WTC11 (cell line): ENCODE results near the gene KCNK3. TPM values are rescaled to one million over a fixed set of nuclear protein-coding genes. Genes with fewer than 3 reads are reported as not detected.

ENCODE experiments used
- ATAC-seq: fragments of 200-7000 bp; cut with Tn5 transposase; 2 replicates; pipeline ENCODE4 v1.10.0; 2021; ENCODE audit warnings: mild to moderate bottlenecking, moderate library complexity
- CTCF ChIA-PET: fragments of 300-600 bp; sonication (Branson Sonifier 250); formaldehyde crosslinking; loops from one replicate; lab custom pipeline; 2021; ENCODE audit warnings: antibody characterized with exemption; lab: Charles Lee
- POLR2A ChIA-PET: fragments of 350-600 bp; sonication (Branson Sonifier 250); formaldehyde crosslinking; loops from one replicate; lab custom pipeline; 2021; ENCODE audit warnings: antibody characterized with exemption; lab: Charles Lee
- DNase-seq: peaks from one replicate; pipeline ENCODE4 v3.0.0; 2021; ENCODE audit warnings: low spot score
- H3K27ac Mint-ChIP-seq: 2 replicates; pipeline ENCODE4 v1.8.0; 2021; ENCODE audit warnings: mixed read lengths
- H3K27me3 Mint-ChIP-seq: 2 replicates; pipeline ENCODE4 v1.8.0; 2021; ENCODE audit warnings: low read depth, mild to moderate bottlenecking, moderate library complexity, mixed read lengths
- H3K36me3 Mint-ChIP-seq: 2 replicates; pipeline ENCODE4 v1.8.0; 2021; ENCODE audit warnings: mixed read lengths
- H3K4me1 Mint-ChIP-seq: 2 replicates; pipeline ENCODE4 v1.8.0; 2022; ENCODE audit warnings: mixed read lengths
- H3K4me3 Mint-ChIP-seq: 2 replicates; pipeline ENCODE4 v1.8.0; 2021; ENCODE audit warnings: mild to moderate bottlenecking, moderate library complexity, mixed read lengths
- H3K9me3 Mint-ChIP-seq: 2 replicates; pipeline ENCODE4 v1.8.0; 2021; ENCODE audit warnings: mixed read lengths
- CBFB ChIP-seq: sonication (generic); formaldehyde crosslinking; IDR thresholded peaks from 2 replicates; pipeline ENCODE4 v1.8.1; 2022; ENCODE audit warnings: mild to moderate bottlenecking, low read depth, missing genetic modification reagents
- GABPB1 ChIP-seq: sonication (generic); formaldehyde crosslinking; IDR thresholded peaks from 2 replicates; pipeline ENCODE4 v1.8.1; 2023; ENCODE audit warnings: mild to moderate bottlenecking, missing genetic modification reagents
- GRHL2 ChIP-seq: fragments of 250-450 bp; sonication (Bioruptor Pico); IDR thresholded peaks from 2 replicates; pipeline ENCODE4 v1.8.0; 2022; ENCODE audit warnings: mild to moderate bottlenecking, moderate library complexity; ENCODE audit not compliant: insufficient replicate concordance, severe bottlenecking
- HMGA2 ChIP-seq: fragments of 250-450 bp; sonication (Bioruptor Pico); IDR thresholded peaks from 2 replicates; pipeline ENCODE4 v1.4.0; 2021; ENCODE audit warnings: mild to moderate bottlenecking, moderate library complexity
- IRF2 ChIP-seq: sonication (generic); formaldehyde crosslinking; IDR thresholded peaks from 2 replicates; pipeline ENCODE4 v1.8.0; 2022; ENCODE audit warnings: low read depth, missing genetic modification reagents, borderline replicate concordance
- JUN ChIP-seq: sonication (generic); formaldehyde crosslinking; IDR thresholded peaks from 2 replicates; pipeline ENCODE4 v1.8.0; 2023; ENCODE audit warnings: mild to moderate bottlenecking, missing genetic modification reagents
- KAT7 ChIP-seq: sonication (generic); formaldehyde crosslinking; IDR thresholded peaks from 2 replicates; pipeline ENCODE4 v1.8.1; 2023; ENCODE audit warnings: missing genetic modification reagents, mild to moderate bottlenecking, borderline replicate concordance
- OVOL2 ChIP-seq: fragments of 250-450 bp; sonication (Bioruptor Pico); IDR thresholded peaks from 2 replicates; pipeline ENCODE4 v1.9.0; 2021; ENCODE audit warnings: mild to moderate bottlenecking, borderline replicate concordance
- SOX15 ChIP-seq: fragments of 250-450 bp; sonication (Bioruptor Pico); IDR thresholded peaks from 2 replicates; pipeline ENCODE4 v1.9.0; 2021; ENCODE audit warnings: mild to moderate bottlenecking
- TCF7 ChIP-seq: sonication (generic); formaldehyde crosslinking; IDR thresholded peaks from 2 replicates; pipeline ENCODE4 v1.8.0; 2022; ENCODE audit warnings: mild to moderate bottlenecking, low read depth, missing genetic modification reagents, moderate library complexity
- TP53 ChIP-seq: sonication (generic); formaldehyde crosslinking; IDR thresholded peaks from 2 replicates; pipeline ENCODE4 v1.8.1; 2023; ENCODE audit warnings: mild to moderate bottlenecking, missing genetic modification reagents
- ZNF138 ChIP-seq: sonication (generic); formaldehyde crosslinking; conservative IDR thresholded peaks from 2 replicates; pipeline ENCODE4 v1.8.1; 2022; ENCODE audit warnings: mild to moderate bottlenecking, moderate library complexity, missing genetic modification reagents
- ZNF416 ChIP-seq: fragments of 250-450 bp; sonication (Bioruptor Pico); IDR thresholded peaks from 2 replicates; pipeline ENCODE4 v1.9.0; 2021; ENCODE audit warnings: mild to moderate bottlenecking, inconsistent platforms
- ZNF423 ChIP-seq: fragments of 250-450 bp; sonication (Bioruptor Pico); IDR thresholded peaks from 2 replicates; pipeline ENCODE4 v2.1.2; 2022; ENCODE audit warnings: mild to moderate bottlenecking, moderate library complexity
- total RNA-seq: library from RNA; stranded (reverse); gene quantifications from 3 replicates; pipeline ENCODE4 v1.2.3, GENCODE V29; 2021
- TF ChIP-seq, protein P1 (sequence below): fragments of 250-450 bp; sonication (Bioruptor Pico); conservative IDR thresholded peaks from 2 replicates; pipeline ENCODE4 v1.9.0; 2021; ENCODE audit warnings: mild to moderate bottlenecking
- TF ChIP-seq, protein P2 (sequence below): sonication (generic); formaldehyde crosslinking; IDR thresholded peaks from 2 replicates; pipeline ENCODE4 v1.8.1; 2023; ENCODE audit warnings: mild to moderate bottlenecking, missing genetic modification reagents, moderate library complexity
- TF ChIP-seq, protein P3 (sequence below): sonication (generic); formaldehyde crosslinking; IDR thresholded peaks from 2 replicates; pipeline ENCODE4 v1.8.1; 2023; ENCODE audit warnings: mild to moderate bottlenecking, moderate library complexity, missing genetic modification reagents
- TF ChIP-seq, protein P4 (sequence below): sonication (generic); formaldehyde crosslinking; IDR thresholded peaks from 2 replicates; pipeline ENCODE4 v1.8.0; 2022; ENCODE audit warnings: mild to moderate bottlenecking, missing genetic modification reagents
- TF ChIP-seq, protein P5 (sequence below): fragments of 250-450 bp; sonication (Bioruptor Pico); IDR thresholded peaks from 2 replicates; pipeline ENCODE4 v1.9.0; 2021; ENCODE audit warnings: mild to moderate bottlenecking
- TF ChIP-seq, protein P6 (sequence below): sonication (generic); formaldehyde crosslinking; IDR thresholded peaks from 2 replicates; pipeline ENCODE4 v1.8.1; 2022; ENCODE audit warnings: missing genetic modification reagents, borderline replicate concordance
- TF ChIP-seq, protein P7 (sequence below): fragments of 250-450 bp; sonication (Bioruptor Pico); IDR thresholded peaks from 2 replicates; pipeline ENCODE4 v1.9.0; 2021; ENCODE audit warnings: mild to moderate bottlenecking

The KCNK3 gene
- total RNA-seq, 1 experiment from 2014 or later = 0.22 TPM

DNA sequence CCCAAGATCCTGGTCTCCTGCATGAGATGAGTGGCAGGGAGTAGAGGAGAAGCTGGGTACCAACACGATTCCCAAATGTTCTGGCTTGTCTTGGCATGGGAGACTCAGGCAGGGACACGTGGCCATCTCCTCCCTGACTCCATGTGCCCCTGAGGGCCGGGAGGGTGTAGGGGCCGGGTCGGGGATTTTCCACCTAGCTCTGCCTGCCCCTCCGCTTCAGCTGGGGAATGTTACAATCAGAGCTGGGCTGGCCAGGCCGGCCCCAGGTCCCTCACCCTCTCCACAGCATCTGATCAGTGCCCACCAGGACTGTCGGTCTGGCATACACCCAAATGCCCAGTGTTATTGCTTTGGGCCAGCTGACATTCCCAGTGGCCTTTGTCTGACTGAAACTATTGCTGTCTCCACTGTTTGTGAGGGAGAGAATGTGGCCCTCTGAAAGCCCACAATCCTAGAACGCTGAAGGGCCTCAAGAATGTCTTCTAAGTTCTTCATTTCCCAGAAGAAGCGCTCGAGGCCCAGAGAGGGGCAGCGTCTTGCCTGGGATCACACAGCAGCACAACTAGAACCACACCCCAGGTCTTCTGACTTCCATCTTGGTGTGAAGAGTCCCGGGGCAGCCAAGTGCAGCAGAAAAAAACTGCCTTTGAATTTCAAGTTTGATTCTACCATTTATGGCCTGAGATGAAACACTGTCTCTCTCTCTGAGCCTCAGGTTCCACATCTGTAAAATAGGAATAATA, 23.2 kb downstream of the KCNK3 start (continued):
- TF ChIP-seq, protein P1, sequence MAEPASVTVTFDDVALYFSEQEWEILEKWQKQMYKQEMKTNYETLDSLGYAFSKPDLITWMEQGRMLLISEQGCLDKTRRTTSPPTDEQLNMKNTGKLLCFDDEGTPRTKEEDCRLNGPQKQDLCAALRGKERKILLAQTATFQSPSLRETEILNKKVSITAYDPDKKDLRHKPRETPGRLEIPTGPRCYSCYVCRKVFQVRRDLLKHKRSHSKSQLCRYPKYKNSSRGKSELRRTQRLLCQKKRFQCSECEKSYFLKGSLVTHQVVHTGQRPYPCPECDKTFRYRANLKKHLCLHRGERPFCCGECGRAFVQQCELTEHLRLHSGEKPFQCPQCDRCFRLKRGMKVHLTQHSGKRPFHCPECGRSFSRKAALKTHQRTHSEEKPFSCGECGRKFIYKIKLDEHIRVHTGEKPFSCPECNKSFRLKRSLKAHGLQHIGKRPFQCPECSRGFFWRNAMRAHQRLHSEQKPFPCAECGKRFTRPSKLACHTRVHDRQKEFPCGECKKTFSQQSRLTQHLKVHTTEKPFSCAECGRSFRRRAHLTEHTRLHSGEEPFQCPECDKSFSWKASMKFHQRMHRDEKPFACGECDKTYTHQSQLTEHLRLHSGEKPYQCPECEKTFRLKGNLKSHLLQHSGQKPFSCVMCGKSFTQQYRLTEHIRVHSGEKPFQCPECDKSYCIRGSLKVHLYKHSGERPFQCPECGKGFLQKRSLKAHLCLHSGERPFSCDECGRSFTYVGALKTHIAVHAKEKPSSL = no peak
- no peak for TF ChIP-seq KAT7 (CRISPR knock-in tag)
- TF ChIP-seq, all 79 proteins: peak for 0

DNA sequence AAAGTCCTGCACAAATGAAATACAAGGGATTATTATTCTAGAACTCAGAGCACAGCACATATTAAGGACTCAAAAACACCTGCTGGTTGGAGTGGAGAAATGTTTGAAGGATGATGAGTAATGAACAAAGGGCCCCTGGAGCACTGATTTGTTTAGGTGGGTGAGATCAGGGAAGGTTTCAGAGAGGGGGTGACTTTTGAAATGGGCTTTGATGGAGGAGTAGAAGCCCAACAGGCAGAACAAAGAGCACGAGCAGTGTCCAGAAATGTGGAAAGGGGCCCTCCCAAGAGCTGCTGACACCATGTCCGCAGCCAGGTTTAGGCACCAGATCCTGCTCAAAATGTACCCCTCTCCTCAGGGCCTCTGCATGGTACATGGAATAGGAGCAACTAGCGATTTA, 23.8 kb downstream of the KCNK3 start:
- H3K27me3 Mint-ChIP-seq = no peaks in the 10 kb centered on the region; the same call in 1 of the 2 replicates
- H3K4me1 Mint-ChIP-seq = peaks cover 7% of the 10 kb centered on the region
- no peaks in the 10 kb centered on the region for H3K36me3 Mint-ChIP-seq
- H3K9me3 Mint-ChIP-seq = no peaks in the 10 kb centered on the region
- DNase-seq (no peak), ATAC-seq (no peak)
- POLR2A ChIA-PET = no interaction called here
- TF ChIP-seq ZNF138 (CRISPR knock-in tag) = no peak
- TF ChIP-seq, protein P2, sequence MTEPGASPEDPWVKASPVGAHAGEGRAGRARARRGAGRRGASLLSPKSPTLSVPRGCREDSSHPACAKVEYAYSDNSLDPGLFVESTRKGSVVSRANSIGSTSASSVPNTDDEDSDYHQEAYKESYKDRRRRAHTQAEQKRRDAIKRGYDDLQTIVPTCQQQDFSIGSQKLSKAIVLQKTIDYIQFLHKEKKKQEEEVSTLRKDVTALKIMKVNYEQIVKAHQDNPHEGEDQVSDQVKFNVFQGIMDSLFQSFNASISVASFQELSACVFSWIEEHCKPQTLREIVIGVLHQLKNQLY = no peak
- TF ChIP-seq GABPB1 (CRISPR knock-in tag) = no peak
- TF ChIP-seq ZNF416 (CRISPR knock-in tag) = no peak
- TF ChIP-seq, protein P3, sequence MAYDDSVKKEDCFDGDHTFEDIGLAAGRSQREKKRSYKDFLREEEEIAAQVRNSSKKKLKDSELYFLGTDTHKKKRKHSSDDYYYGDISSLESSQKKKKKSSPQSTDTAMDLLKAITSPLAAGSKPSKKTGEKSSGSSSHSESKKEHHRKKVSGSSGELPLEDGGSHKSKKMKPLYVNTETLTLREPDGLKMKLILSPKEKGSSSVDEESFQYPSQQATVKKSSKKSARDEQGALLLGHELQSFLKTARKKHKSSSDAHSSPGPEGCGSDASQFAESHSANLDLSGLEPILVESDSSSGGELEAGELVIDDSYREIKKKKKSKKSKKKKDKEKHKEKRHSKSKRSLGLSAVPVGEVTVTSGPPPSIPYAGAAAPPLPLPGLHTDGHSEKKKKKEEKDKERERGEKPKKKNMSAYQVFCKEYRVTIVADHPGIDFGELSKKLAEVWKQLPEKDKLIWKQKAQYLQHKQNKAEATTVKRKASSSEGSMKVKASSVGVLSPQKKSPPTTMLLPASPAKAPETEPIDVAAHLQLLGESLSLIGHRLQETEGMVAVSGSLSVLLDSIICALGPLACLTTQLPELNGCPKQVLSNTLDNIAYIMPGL (CRISPR knock-in tag) = no peak
- TF ChIP-seq TP53 (CRISPR knock-in tag) = no peak
- TF ChIP-seq, protein P4, sequence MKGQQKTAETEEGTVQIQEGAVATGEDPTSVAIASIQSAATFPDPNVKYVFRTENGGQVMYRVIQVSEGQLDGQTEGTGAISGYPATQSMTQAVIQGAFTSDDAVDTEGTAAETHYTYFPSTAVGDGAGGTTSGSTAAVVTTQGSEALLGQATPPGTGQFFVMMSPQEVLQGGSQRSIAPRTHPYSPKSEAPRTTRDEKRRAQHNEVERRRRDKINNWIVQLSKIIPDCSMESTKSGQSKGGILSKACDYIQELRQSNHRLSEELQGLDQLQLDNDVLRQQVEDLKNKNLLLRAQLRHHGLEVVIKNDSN (CRISPR knock-in tag) = no peak
- H3K4me3 Mint-ChIP-seq = no peak overlapping the region
- no peak overlapping the region for H3K27ac Mint-ChIP-seq
- CTCF ChIA-PET = no interaction called here

DNA sequence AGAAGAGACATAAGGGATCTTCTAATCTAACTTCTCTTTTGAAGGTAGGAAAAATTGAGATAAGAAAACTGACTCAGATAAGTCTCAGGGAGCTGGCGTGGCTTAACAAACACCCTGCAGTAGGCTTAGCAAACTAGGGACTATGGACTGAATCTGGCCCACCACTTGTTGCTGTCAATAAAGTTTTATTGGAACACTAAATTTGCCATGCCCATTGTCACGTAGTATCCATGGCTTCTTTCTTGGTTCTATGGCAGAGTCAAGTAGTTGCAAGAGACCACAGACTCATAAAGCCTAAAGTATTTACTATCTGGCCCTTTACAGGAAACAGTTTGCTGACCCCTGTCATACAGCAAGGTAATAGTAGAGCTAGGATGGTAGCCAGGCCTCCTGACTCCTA, 24.2 kb downstream of the KCNK3 start:
- no peak overlapping the region for H3K4me3 Mint-ChIP-seq
- ChIA-PET CTCF (no interaction called here), POLR2A (no interaction called here)
- ATAC-seq = no peak
- H3K27ac Mint-ChIP-seq = no peak overlapping the region
- H3K9me3 Mint-ChIP-seq = no peaks in the 10 kb centered on the region
- H3K4me1 Mint-ChIP-seq = peaks cover 11% of the 10 kb centered on the region
- no peaks in the 10 kb centered on the region for H3K36me3 Mint-ChIP-seq
- DNase-seq = no peak
- H3K27me3 Mint-ChIP-seq = no peaks in the 10 kb centered on the region; the same call in 1 of the 2 replicates
- no peak for TF ChIP-seq JUN (CRISPR knock-in tag)
- no peak for TF ChIP-seq CBFB (CRISPR knock-in tag)
- no peak for TF ChIP-seq SOX15 (CRISPR knock-in tag)
- TF ChIP-seq, protein P5, sequence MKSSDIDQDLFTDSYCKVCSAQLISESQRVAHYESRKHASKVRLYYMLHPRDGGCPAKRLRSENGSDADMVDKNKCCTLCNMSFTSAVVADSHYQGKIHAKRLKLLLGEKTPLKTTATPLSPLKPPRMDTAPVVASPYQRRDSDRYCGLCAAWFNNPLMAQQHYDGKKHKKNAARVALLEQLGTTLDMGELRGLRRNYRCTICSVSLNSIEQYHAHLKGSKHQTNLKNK (CRISPR knock-in tag) = no peak
- TF ChIP-seq OVOL2 (CRISPR knock-in tag) = no peak
- no peak for TF ChIP-seq GABPB1 (CRISPR knock-in tag)
- no peak for TF ChIP-seq ZNF423 (CRISPR knock-in tag)
- no peak for TF ChIP-seq IRF2 (CRISPR knock-in tag)
- TF ChIP-seq, protein P6, sequence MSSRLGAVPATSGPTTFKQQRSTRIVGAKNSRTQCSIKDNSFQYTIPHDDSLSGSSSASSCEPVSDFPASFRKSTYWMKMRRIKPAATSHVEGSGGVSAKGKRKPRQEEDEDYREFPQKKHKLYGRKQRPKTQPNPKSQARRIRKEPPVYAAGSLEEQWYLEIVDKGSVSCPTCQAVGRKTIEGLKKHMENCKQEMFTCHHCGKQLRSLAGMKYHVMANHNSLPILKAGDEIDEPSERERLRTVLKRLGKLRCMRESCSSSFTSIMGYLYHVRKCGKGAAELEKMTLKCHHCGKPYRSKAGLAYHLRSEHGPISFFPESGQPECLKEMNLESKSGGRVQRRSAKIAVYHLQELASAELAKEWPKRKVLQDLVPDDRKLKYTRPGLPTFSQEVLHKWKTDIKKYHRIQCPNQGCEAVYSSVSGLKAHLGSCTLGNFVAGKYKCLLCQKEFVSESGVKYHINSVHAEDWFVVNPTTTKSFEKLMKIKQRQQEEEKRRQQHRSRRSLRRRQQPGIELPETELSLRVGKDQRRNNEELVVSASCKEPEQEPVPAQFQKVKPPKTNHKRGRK = no peak
- TF ChIP-seq HMGA2 (CRISPR knock-in tag) = no peak
- no peak for TF ChIP-seq GRHL2 (CRISPR knock-in tag)
- TF ChIP-seq TCF7 (CRISPR knock-in tag) = no peak
- TF ChIP-seq, protein P7, sequence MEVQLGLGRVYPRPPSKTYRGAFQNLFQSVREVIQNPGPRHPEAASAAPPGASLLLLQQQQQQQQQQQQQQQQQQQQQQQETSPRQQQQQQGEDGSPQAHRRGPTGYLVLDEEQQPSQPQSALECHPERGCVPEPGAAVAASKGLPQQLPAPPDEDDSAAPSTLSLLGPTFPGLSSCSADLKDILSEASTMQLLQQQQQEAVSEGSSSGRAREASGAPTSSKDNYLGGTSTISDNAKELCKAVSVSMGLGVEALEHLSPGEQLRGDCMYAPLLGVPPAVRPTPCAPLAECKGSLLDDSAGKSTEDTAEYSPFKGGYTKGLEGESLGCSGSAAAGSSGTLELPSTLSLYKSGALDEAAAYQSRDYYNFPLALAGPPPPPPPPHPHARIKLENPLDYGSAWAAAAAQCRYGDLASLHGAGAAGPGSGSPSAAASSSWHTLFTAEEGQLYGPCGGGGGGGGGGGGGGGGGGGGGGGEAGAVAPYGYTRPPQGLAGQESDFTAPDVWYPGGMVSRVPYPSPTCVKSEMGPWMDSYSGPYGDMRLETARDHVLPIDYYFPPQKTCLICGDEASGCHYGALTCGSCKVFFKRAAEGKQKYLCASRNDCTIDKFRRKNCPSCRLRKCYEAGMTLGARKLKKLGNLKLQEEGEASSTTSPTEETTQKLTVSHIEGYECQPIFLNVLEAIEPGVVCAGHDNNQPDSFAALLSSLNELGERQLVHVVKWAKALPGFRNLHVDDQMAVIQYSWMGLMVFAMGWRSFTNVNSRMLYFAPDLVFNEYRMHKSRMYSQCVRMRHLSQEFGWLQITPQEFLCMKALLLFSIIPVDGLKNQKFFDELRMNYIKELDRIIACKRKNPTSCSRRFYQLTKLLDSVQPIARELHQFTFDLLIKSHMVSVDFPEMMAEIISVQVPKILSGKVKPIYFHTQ (CRISPR knock-in tag) = no peak
